Gastrocnemius medialis (tissue), 4 donors: ENCODE measurements around the gene KIFC3.
"Not testable (repeated sequence)": the region's sequence is repeated elsewhere in the genome, so short reads cannot be mapped to it uniquely, and the experiment has no call there.

Experiments
- CTCF ChIP-seq, 5 experiments: fragments of 450-650 bp in 3 of 5; fragments of 200-600 bp in 2 of 5; sonication (generic) in 2 of 5; IDR thresholded peaks in 4 of 5; conservative IDR thresholded peaks in 1 of 5; 1 replicate in 4 of 5; 2 replicates in 1 of 5; pipeline ENCODE4 v1.5.1; 2016 to 2019; ENCODE audit warnings: antibody characterized with exemption in 5 of 5, mild to moderate bottlenecking in 3 of 5, moderate library complexity in 3 of 5
- POLR2A ChIP-seq, 2 donors: fragments of 450-650 bp; IDR thresholded peaks; one replicate each; pipeline ENCODE4 v1.6.1; 2017; ENCODE audit warnings: antibody characterized with exemption in 2 of 2, mild to moderate bottlenecking in 2 of 2, moderate library complexity in 2 of 2

- not testable (repeated sequence) for TF ChIP-seq CTCF (IDR thresholded peaks at IDR 0.05 in 4 of 5, conservative IDR thresholded peaks at IDR 0.05 in 1 of 5); POLR2A (IDR thresholded peaks at IDR 0.05)
Measured at GRCh38 chr16:57746316-57746715, 56.0 kb downstream of the KIFC3 start.
